Measurements from ENCODE around the gene PTPRA. TPM values are rescaled to one million over a fixed set of nuclear protein-coding genes. Genes with fewer than 3 reads are reported as not detected.
A peak's percentile ranks its signal among the peaks of the same experiment; 100 is the strongest.

The PTPRA gene
- polyA plus RNA-seq, 2 donors: 11.5 to 21.7 TPM

GRCh38 chr20:2837221-2837960 is 35.9 kb upstream of the PTPRA start:
- Histone ChIP-seq H3K4me1 (ENCODE audit: control insufficient read depth in 2 of 2, insufficient read depth in 2 of 2, low read length in 1 of 2) (peaks cover 0 to 5% of the 10 kb centered on the region in 2 donors), H3K27ac (ENCODE audit: low read depth in 2 of 2, low read length in 1 of 2) (no peak overlapping the region), H3K4me3 (ENCODE audit: low read depth in 1 of 2, low read length in 2 of 2) (no peak overlapping the region), H3K36me3 (ENCODE audit: control insufficient read depth in 2 of 2, insufficient read depth in 2 of 2, low read length in 1 of 2) (peaks cover 0 to 6% of the 10 kb centered on the region in 2 donors), H3K9me3 (ENCODE audit: control insufficient read depth in 2 of 2, insufficient read depth in 1 of 2, low read depth in 1 of 2, low read length in 1 of 2) (no peaks in the 10 kb centered on the region), H3K27me3 (ENCODE audit: control insufficient read depth in 1 of 2, insufficient read depth in 2 of 2, low read length in 2 of 2) (no peaks in the 10 kb centered on the region)
- WGBS, 2 donors: 86 to 87% methylated on average over 6 of the region's 6 CpGs

- Histone ChIP-seq H3K4me1 (ENCODE audit: control insufficient read depth in 2 of 2, insufficient read depth in 2 of 2, low read length in 1 of 2) (peaks cover 0 to 5% of the 10 kb centered on the region in 2 donors), H3K9me3 (ENCODE audit: control insufficient read depth in 2 of 2, insufficient read depth in 1 of 2, low read depth in 1 of 2, low read length in 1 of 2) (no peaks in the 10 kb centered on the region), H3K4me3 (ENCODE audit: low read depth in 1 of 2, low read length in 2 of 2) (no peak overlapping the region), H3K27me3 (ENCODE audit: control insufficient read depth in 1 of 2, insufficient read depth in 2 of 2, low read length in 2 of 2) (no peaks in the 10 kb centered on the region), H3K27ac (ENCODE audit: low read depth in 2 of 2, low read length in 1 of 2) (no peak overlapping the region), H3K36me3 (ENCODE audit: control insufficient read depth in 2 of 2, insufficient read depth in 2 of 2, low read length in 1 of 2) (peaks cover 0 to 6% of the 10 kb centered on the region in 2 donors)
- 97% methylated on average over 19 of the region's 19 CpGs for WGBS, 2 donors
These were observed 35.0 kb upstream of the PTPRA start for GRCh38 chr20:2838170-2838797.

- H3K4me1 ChIP-seq (ENCODE audit: control insufficient read depth in 2 of 2, insufficient read depth in 2 of 2, low read length in 1 of 2): peaks cover 0 to 5% of the 10 kb centered on the region in 2 donors
- no peak overlapping the region for H3K4me3 ChIP-seq (ENCODE audit: low read depth in 1 of 2, low read length in 2 of 2)
- H3K36me3 ChIP-seq (ENCODE audit: control insufficient read depth in 2 of 2, insufficient read depth in 2 of 2, low read length in 1 of 2): peaks cover 0 to 6% of the 10 kb centered on the region in 2 donors
- H3K9me3 ChIP-seq (ENCODE audit: control insufficient read depth in 2 of 2, insufficient read depth in 1 of 2, low read depth in 1 of 2, low read length in 1 of 2): no peaks in the 10 kb centered on the region
- WGBS, 2 donors: 95 to 96% methylated on average over 15 of the region's 15 CpGs
- no peak overlapping the region for H3K27ac ChIP-seq (ENCODE audit: low read depth in 2 of 2, low read length in 1 of 2)
- H3K27me3 ChIP-seq (ENCODE audit: control insufficient read depth in 1 of 2, insufficient read depth in 2 of 2, low read length in 2 of 2): no peaks in the 10 kb centered on the region
These were observed 34.2 kb upstream of the PTPRA start for GRCh38 chr20:2838847-2839671.

GRCh38 chr20:2839732-2840137 is 33.5 kb upstream of the PTPRA start:
- Histone ChIP-seq H3K4me1 (ENCODE audit: control insufficient read depth in 2 of 2, insufficient read depth in 2 of 2, low read length in 1 of 2) (peaks cover 0 to 5% of the 10 kb centered on the region in 2 donors), H3K27me3 (ENCODE audit: control insufficient read depth in 1 of 2, insufficient read depth in 2 of 2, low read length in 2 of 2) (no peaks in the 10 kb centered on the region), H3K27ac (ENCODE audit: low read depth in 2 of 2, low read length in 1 of 2) (no peak overlapping the region), H3K36me3 (ENCODE audit: control insufficient read depth in 2 of 2, insufficient read depth in 2 of 2, low read length in 1 of 2) (peaks cover 0 to 6% of the 10 kb centered on the region in 2 donors), H3K9me3 (ENCODE audit: control insufficient read depth in 2 of 2, insufficient read depth in 1 of 2, low read depth in 1 of 2, low read length in 1 of 2) (no peaks in the 10 kb centered on the region), H3K4me3 (ENCODE audit: low read depth in 1 of 2, low read length in 2 of 2) (peak overlapping the region; percentile 85 to 88)
- 83 to 85% methylated on average over 21 of the region's 21 CpGs for WGBS, 2 donors

DNA sequence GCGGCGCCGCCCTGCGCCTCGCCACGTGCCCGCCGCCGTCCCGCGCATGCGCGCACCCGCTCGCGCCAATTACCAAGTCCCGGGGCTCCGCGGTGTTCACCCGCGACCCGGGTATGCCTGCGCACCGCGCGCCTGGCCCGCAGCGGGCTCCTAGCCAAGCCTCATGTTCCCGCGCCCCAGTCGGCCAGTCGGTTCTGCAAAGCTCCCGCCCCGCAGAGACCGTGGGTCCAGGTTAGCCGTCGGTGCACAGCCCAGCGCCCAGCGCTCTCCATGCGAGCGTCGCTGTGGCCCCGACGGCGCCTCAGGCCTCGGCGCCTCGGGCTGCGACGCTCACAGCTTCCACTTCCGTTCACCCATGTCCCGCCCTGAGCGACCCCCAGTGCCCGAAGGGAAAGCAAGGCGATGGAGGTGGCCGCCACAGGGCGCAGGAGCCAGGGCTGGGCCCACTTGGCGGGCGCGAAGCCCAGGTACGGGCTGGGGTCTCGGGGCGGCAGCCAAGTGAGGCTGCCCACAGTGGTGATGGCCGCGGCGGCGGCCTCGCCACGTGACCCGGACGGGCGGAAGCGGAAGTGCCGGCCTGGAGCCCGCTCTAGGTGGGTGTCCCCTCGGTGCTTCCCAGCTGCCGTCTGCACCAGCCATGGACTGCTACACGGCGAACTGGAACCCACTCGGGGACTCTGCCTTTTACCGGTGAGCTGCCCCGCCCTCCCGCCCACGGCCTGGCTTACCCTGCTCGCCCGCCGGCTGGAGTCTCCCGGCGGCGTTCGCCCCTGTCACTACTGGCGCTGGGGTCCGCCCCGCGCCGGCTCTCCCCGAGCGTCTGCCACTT is 32.9 kb upstream of the PTPRA start, which contains the start of the genes PCED1A and VPS16:
TSS of gene PCED1A (minus strand) at position 518 of the 829 bp plus-strand sequence. CDS start 743 bp downstream, outside the sequence.
TSS of gene VPS16 (plus strand) at position 608 of the 829 bp plus-strand sequence. CDS start at position 638, 30 bp downstream.
- peaks cover 0 to 6% of the 10 kb centered on the region in 2 donors for H3K36me3 ChIP-seq (ENCODE audit: control insufficient read depth in 2 of 2, insufficient read depth in 2 of 2, low read length in 1 of 2)
- H3K27me3 ChIP-seq (ENCODE audit: control insufficient read depth in 1 of 2, insufficient read depth in 2 of 2, low read length in 2 of 2): no peaks in the 10 kb centered on the region
- H3K9me3 ChIP-seq (ENCODE audit: control insufficient read depth in 2 of 2, insufficient read depth in 1 of 2, low read depth in 1 of 2, low read length in 1 of 2): no peaks in the 10 kb centered on the region
- H3K4me1 ChIP-seq (ENCODE audit: control insufficient read depth in 2 of 2, insufficient read depth in 2 of 2, low read length in 1 of 2): peaks cover 0 to 5% of the 10 kb centered on the region in 2 donors
- H3K4me3 ChIP-seq (ENCODE audit: low read depth in 1 of 2, low read length in 2 of 2): peak within 1 kb of the TSS; percentile 85 to 88
- 3 to 4% methylated on average over 86 to 98 of the region's 98 CpGs for WGBS, 2 donors
- H3K27ac ChIP-seq (ENCODE audit: low read depth in 2 of 2, low read length in 1 of 2): peak within 1 kb of the TSS; percentile 89 to 92

GRCh38 chr20:2840967-2841531 is 32.2 kb upstream of the PTPRA start:
- Histone ChIP-seq H3K36me3 (ENCODE audit: control insufficient read depth in 2 of 2, insufficient read depth in 2 of 2, low read length in 1 of 2) (peaks cover 0 to 2% of the 10 kb centered on the region in 2 donors), H3K4me3 (ENCODE audit: low read depth in 1 of 2, low read length in 2 of 2) (peak overlapping the region; percentile 85 to 88), H3K9me3 (ENCODE audit: control insufficient read depth in 2 of 2, insufficient read depth in 1 of 2, low read depth in 1 of 2, low read length in 1 of 2) (no peaks in the 10 kb centered on the region), H3K27ac (ENCODE audit: low read depth in 2 of 2, low read length in 1 of 2) (peak overlapping the region; percentile 89 to 92), H3K27me3 (ENCODE audit: control insufficient read depth in 1 of 2, insufficient read depth in 2 of 2, low read length in 2 of 2) (no peaks in the 10 kb centered on the region), H3K4me1 (ENCODE audit: control insufficient read depth in 2 of 2, insufficient read depth in 2 of 2, low read length in 1 of 2) (peaks cover 0 to 5% of the 10 kb centered on the region in 2 donors)
- WGBS, 2 donors: 6 to 7% methylated on average over 33 of the region's 33 CpGs

DNA sequence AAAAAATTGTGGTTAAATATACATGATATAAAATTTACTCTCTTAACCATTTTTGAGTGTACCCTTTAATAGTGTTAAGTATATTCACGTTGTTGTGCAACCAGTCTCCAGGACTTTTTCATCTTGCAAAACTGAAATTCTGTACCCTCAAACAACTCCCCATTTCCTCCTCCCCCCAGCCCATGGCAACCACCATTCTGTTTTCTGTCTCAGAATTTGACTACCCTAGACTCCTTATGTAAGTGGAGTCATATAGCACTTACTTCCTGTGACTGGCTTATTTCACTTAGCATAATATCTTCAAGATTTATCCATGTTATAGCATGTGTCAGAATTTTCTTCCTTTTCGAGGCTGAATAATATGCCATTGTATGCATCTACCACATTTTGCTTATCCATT is 27.7 kb upstream of the PTPRA start:
- Histone ChIP-seq H3K4me3 (ENCODE audit: low read depth in 1 of 2, low read length in 2 of 2) (no peak overlapping the region), H3K4me1 (ENCODE audit: control insufficient read depth in 2 of 2, insufficient read depth in 2 of 2, low read length in 1 of 2) (no peaks in the 10 kb centered on the region), H3K27ac (ENCODE audit: low read depth in 2 of 2, low read length in 1 of 2) (no peak overlapping the region), H3K27me3 (ENCODE audit: control insufficient read depth in 1 of 2, insufficient read depth in 2 of 2, low read length in 2 of 2) (no peaks in the 10 kb centered on the region), H3K36me3 (ENCODE audit: control insufficient read depth in 2 of 2, insufficient read depth in 2 of 2, low read length in 1 of 2) (no peaks in the 10 kb centered on the region), H3K9me3 (ENCODE audit: control insufficient read depth in 2 of 2, insufficient read depth in 1 of 2, low read depth in 1 of 2, low read length in 1 of 2) (no peaks in the 10 kb centered on the region)
- WGBS, 2 donors: 84 to 87% methylated on average over 2 of the region's 2 CpGs

GRCh38 chr20:2846698-2847097 is 26.6 kb upstream of the PTPRA start:
- WGBS, 2 donors: 86 to 88% methylated on average over 5 of the region's 5 CpGs
- Histone ChIP-seq H3K36me3 (ENCODE audit: control insufficient read depth in 2 of 2, insufficient read depth in 2 of 2, low read length in 1 of 2) (no peaks in the 10 kb centered on the region), H3K4me3 (ENCODE audit: low read depth in 1 of 2, low read length in 2 of 2) (no peak overlapping the region), H3K27me3 (ENCODE audit: control insufficient read depth in 1 of 2, insufficient read depth in 2 of 2, low read length in 2 of 2) (no peaks in the 10 kb centered on the region), H3K4me1 (ENCODE audit: control insufficient read depth in 2 of 2, insufficient read depth in 2 of 2, low read length in 1 of 2) (peaks cover 0 to 2% of the 10 kb centered on the region in 2 donors), H3K27ac (ENCODE audit: low read depth in 2 of 2, low read length in 1 of 2) (no peak overlapping the region), H3K9me3 (ENCODE audit: control insufficient read depth in 2 of 2, insufficient read depth in 1 of 2, low read depth in 1 of 2, low read length in 1 of 2) (no peaks in the 10 kb centered on the region)

Measured in esophagus (tissue), 2 donors.